K562 (cell line): ENCODE data around the gene IZUMO4. TPM values are rescaled to one million over a fixed set of nuclear protein-coding genes. Genes with fewer than 3 reads are reported as not detected.

Experiments
- CBX3 ChIP-seq, 2 experiments: IDR thresholded peaks; 1 replicate in 1 of 2; 2 replicates in 1 of 2; pipeline ENCODE4 v1.6.1; 2012; ENCODE audit warnings: inconsistent platforms in 2 of 2, low read length in 2 of 2, borderline replicate concordance in 1 of 2, control low read depth in 1 of 2
- CCNT2 ChIP-seq: IDR thresholded peaks from 2 replicates; pipeline ENCODE4 v1.6.1; 2011; ENCODE audit warnings: borderline replicate concordance, low read depth, mild to moderate bottlenecking, moderate library complexity, mixed read lengths, low read length; ENCODE audit not compliant: insufficient read length; ENCODE audit errors: extremely low read depth
- CHD1 ChIP-seq: fragments of 200-600 bp; sonication (generic); IDR thresholded peaks from one replicate; pipeline ENCODE4 v1.6.1; 2012; ENCODE audit warnings: mild to moderate bottlenecking, moderate library complexity, low read length, inconsistent platforms
- HMGN3 ChIP-seq: IDR thresholded peaks from 2 replicates; pipeline ENCODE4 v1.6.1; 2011; ENCODE audit warnings: borderline replicate concordance, low read depth, mild to moderate bottlenecking, mixed read lengths, low read length; ENCODE audit not compliant: insufficient read length; ENCODE audit errors: extremely low read depth
- KAT2B ChIP-seq: IDR thresholded peaks from one replicate; pipeline ENCODE4 v1.6.1; 2012; ENCODE audit warnings: low read depth, mild to moderate bottlenecking, control low read depth, inconsistent platforms, low read length, moderate library complexity
- POLR2G ChIP-seq: fragments of 200-400 bp; formaldehyde crosslinking; IDR thresholded peaks from 2 replicates; pipeline ENCODE4 v1.6.1; 2017; ENCODE audit warnings: low read depth, mild to moderate bottlenecking, antibody characterized with exemption, low read length, moderate library complexity
- RBM22 ChIP-seq: fragments of 200-400 bp; formaldehyde crosslinking; IDR thresholded peaks from 2 replicates; pipeline ENCODE4 v1.6.1; 2018; ENCODE audit warnings: low read length, low read depth; ENCODE audit not compliant: poor library complexity, severe bottlenecking
- SRSF7 ChIP-seq: fragments of 200-400 bp; formaldehyde crosslinking; optimal IDR thresholded peaks from 2 replicates; pipeline ENCODE3; 2017; ENCODE audit warnings: mild to moderate bottlenecking, low read depth, low read length
- ZC3H4 ChIP-seq: sonication (generic); formaldehyde crosslinking; IDR thresholded peaks from 2 replicates; pipeline ENCODE4 v1.9.0; 2021; ENCODE audit warnings: missing genetic modification reagents, borderline replicate concordance
- ZNF408 ChIP-seq: fragments of 250-450 bp; sonication (Bioruptor Pico); IDR thresholded peaks from 2 replicates; pipeline ENCODE4 v1.4.0; 2020; ENCODE audit warnings: low read depth, mild to moderate bottlenecking, moderate library complexity
- polyA plus RNA-seq, 8 experiments: library from polyadenylated mRNA; depleted of rRNA in 4 of 8; stranded (reverse) in 5 of 8; unstranded in 3 of 8; fragments of >200 nt; fragmentation: Nextera tagmentation in 2 of 8; fragmentation: Illumina TruSeq in 1 of 8; extraction: Ambion mirVana in 2 of 8; extraction: Trizol in 1 of 8; gene quantifications; 2 replicates each; pipeline versions ENCODE4 v1.2.1 to v1.2.3, GENCODE V29; 2011 to 2014; ENCODE audit warnings: inconsistent platforms in 1 of 8, missing spikeins in 1 of 8
- total RNA-seq, 7 experiments: library from RNA; depleted of rRNA in 6 of 7; stranded (reverse); fragments of >200 nt in 6 of 7; fragmentation: Illumina TruSeq in 2 of 7; extraction: Trizol in 2 of 7; gene quantifications; 2 replicates each; pipeline versions ENCODE4 v1.2.1 to v1.2.3, GENCODE V29; 2011 to 2021; ENCODE audit warnings: low replicate concordance in 1 of 7
- TF ChIP-seq, protein P1 (sequence below), 2 experiments: fragments of 450-650 bp in 1 of 2; IDR thresholded peaks; 2 replicates each; pipeline ENCODE4 v1.6.1; 2011 to 2017; ENCODE audit warnings: low read depth in 2 of 2, antibody characterized with exemption in 1 of 2, borderline replicate concordance in 1 of 2, low read length in 1 of 2, mild to moderate bottlenecking in 1 of 2, mixed read lengths in 1 of 2; ENCODE audit not compliant: control insufficient read depth in 1 of 2
- TF ChIP-seq, protein P2 (sequence below), 2 experiments: IDR thresholded peaks; 2 replicates each; pipeline ENCODE4 v1.6.1; 2012; ENCODE audit warnings: improper control_type of control experiment in 2 of 2, low read depth in 2 of 2, low read length in 2 of 2, borderline replicate concordance in 1 of 2

Gene IZUMO4
- total and polyA plus RNA-seq, 9 of the 15 experiments (the other 6 are each of a cell fraction or from before 2014, with no cell fraction given) = 0.07 to 3.9 (median 1.2) TPM

- TF ChIP-seq KAT2B = no peak
- peak; percentile 89 for TF ChIP-seq POLR2G
- TF ChIP-seq, protein P1, sequence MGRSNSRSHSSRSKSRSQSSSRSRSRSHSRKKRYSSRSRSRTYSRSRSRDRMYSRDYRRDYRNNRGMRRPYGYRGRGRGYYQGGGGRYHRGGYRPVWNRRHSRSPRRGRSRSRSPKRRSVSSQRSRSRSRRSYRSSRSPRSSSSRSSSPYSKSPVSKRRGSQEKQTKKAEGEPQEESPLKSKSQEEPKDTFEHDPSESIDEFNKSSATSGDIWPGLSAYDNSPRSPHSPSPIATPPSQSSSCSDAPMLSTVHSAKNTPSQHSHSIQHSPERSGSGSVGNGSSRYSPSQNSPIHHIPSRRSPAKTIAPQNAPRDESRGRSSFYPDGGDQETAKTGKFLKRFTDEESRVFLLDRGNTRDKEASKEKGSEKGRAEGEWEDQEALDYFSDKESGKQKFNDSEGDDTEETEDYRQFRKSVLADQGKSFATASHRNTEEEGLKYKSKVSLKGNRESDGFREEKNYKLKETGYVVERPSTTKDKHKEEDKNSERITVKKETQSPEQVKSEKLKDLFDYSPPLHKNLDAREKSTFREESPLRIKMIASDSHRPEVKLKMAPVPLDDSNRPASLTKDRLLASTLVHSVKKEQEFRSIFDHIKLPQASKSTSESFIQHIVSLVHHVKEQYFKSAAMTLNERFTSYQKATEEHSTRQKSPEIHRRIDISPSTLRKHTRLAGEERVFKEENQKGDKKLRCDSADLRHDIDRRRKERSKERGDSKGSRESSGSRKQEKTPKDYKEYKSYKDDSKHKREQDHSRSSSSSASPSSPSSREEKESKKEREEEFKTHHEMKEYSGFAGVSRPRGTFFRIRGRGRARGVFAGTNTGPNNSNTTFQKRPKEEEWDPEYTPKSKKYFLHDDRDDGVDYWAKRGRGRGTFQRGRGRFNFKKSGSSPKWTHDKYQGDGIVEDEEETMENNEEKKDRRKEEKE (IDR thresholded peaks at IDR 0.05; ENCODE audit: borderline replicate concordance in 1 of 2, control insufficient read depth in 1 of 2, low read depth in 2 of 2, low read length in 1 of 2) = no peak
- TF ChIP-seq CHD1 = peak; percentile 35
- TF ChIP-seq, protein P2, sequence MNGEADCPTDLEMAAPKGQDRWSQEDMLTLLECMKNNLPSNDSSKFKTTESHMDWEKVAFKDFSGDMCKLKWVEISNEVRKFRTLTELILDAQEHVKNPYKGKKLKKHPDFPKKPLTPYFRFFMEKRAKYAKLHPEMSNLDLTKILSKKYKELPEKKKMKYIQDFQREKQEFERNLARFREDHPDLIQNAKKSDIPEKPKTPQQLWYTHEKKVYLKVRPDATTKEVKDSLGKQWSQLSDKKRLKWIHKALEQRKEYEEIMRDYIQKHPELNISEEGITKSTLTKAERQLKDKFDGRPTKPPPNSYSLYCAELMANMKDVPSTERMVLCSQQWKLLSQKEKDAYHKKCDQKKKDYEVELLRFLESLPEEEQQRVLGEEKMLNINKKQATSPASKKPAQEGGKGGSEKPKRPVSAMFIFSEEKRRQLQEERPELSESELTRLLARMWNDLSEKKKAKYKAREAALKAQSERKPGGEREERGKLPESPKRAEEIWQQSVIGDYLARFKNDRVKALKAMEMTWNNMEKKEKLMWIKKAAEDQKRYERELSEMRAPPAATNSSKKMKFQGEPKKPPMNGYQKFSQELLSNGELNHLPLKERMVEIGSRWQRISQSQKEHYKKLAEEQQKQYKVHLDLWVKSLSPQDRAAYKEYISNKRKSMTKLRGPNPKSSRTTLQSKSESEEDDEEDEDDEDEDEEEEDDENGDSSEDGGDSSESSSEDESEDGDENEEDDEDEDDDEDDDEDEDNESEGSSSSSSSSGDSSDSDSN (IDR thresholded peaks at IDR 0.05; ENCODE audit: borderline replicate concordance in 1 of 2, low read depth in 2 of 2, low read length in 2 of 2) = peak in 1 of 2 experiments; percentile 26; a peak in 1 of 4 replicates
- peak; percentile 88; the same call in 1 of the 2 replicates for TF ChIP-seq ZC3H4 (CRISPR knock-in tag)
- peak; percentile 37 for TF ChIP-seq SRSF7
- TF ChIP-seq CCNT2 = peak; percentile 27
- TF ChIP-seq HMGN3 = peak; percentile 42
- TF ChIP-seq ZNF408 (CRISPR knock-in tag) = no peak
- TF ChIP-seq CBX3 (IDR thresholded peaks at IDR 0.05; ENCODE audit: borderline replicate concordance in 1 of 2, low read length in 2 of 2) = no peak
- peak; percentile 98 for TF ChIP-seq RBM22
Measured at GRCh38 chr19:2050349-2050990, 46.2 kb upstream of the IZUMO4 start (continued).
